HUDEP-2 (cell line): ENCODE measurements around the gene PBX3.
A peak's percentile ranks its signal among the peaks of the same experiment; 100 is the strongest.
"Not testable (repeated sequence)": the region's sequence is repeated elsewhere in the genome, so short reads cannot be mapped to it uniquely, and the experiment has no call there.

ENCODE experiments used
- DNase-seq, 76 experiments: peaks; one replicate each; lab custom pipeline; 2025; ENCODE audit not compliant: unreplicated experiment in 76 of 76; lab: John Stamatoyannopoulos, UW

PBX3 gene

DNA sequence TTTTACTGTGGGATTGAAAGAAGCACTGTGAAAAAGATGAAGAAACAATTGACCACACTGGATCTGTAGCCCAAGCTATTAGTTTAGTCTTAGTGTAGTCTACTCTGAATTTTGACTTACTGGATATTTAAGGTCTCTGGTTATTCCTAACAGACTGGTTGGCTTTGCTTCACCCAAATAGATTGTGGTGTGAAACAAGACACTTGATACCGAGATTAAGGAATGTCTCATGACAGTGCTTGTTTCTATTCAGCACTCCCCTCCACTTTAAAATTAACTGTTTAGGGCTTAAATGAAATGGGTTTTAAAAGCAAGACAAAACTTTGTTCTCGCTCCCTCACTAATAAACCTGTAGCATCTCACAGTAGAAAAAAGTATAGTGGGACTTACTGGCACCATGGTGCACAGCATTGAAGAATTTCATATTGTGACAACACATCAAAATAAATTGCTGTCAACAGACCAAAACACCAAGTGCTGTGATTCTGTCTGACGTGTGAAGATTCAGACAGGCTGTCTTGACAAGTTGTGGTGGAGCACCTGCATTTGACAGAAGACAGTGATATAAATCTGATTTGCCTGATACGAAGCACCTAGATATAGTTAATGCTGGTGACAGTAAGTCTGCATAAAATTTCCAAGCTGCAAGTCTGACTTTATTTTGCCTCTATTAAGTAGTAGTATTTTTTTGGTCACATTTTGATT lies 73.1 kb downstream of the PBX3 start:
- no peak for DNase-seq

DNA sequence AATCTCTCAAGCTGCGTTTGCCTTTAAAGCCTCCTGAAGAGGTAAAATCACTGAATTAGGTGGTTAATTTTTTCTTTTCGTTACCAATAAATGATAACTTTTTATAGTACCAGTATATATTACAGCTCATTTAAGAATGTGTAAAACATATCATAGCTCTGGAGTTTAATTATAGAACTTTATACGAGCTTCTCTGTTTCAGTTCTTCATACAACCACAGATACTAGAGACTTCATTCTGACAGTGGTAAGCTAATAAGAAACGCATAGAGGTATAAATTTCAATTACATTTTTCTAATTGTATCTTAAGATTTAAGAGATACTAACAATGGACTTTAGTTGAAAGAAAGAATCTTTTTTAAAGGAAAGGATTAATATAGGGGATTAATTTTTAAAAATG lies 73.9 kb downstream of the PBX3 start:
- DNase-seq: no peak

- DNase-seq: no peak
These were observed 75.0 kb downstream of the PBX3 start for GRCh38 chr9:125822160-125822559.

DNA sequence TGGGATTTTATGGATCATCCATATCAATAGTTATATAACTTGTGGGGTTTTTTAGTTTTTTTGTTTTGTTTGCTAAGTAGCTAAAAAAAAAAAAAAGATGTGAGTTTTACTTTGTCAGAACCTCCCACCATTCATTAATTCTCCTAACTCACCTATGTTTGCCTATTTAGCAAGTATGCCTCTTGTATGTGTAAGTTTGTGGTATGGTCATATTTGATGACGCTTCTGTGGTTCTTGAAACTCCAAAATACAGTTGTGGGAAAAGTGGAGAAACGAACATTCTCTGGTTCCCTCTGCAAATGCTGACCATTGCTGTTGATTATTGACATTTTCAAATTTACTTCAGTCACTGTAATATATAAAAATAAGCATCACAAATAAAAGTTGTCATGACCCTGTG lies 75.7 kb downstream of the PBX3 start:
- no peak for DNase-seq

DNA sequence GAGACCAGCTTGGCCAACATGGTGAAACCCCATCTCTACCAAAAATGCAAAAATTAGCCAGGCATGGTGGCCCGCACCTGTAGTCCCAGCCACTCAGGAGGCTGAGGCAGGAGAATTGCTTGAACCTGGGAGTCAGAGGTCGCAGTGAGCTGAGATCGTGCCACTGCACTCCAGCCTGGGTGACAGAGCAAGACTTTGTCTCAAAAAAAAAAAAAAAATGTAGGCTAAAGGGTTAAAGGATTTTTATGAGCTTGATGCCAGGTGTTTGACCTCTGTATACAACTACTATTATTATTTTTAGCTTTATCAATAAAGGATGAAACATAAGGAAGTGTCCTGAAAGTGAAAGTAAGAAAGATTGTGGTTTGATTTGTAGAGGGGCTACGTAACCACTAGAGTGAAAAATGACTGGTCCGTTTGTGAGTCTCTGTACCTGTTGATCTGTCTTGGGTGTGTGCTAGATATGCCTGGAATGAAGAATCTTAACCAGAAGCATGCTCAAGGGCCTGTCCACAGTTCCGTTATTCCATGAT lies 76.8 kb downstream of the PBX3 start:
- DNase-seq: not testable (repeated sequence)

GRCh38 chr9:125825762-125826161 lies 78.6 kb downstream of the PBX3 start:
- no peak for DNase-seq

DNA sequence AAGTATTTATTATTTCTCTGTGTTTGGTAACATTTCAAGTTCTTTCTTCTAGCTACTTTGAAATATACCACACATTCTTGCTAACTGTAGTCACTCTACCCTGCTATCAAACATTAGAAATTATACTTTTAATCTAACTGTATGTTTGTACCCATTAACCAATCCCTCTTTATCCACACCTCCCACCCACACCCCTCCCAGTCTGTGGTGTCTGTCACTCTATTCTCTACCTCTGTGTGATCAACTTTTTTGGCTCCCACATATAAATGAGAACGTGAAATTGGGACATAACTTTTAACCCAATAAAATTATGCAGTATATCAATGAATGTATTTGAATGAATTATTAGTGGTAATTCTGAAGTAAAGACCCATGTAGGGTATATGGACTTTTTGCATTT lies 79.7 kb downstream of the PBX3 start:
- DNase-seq: no peak

DNA sequence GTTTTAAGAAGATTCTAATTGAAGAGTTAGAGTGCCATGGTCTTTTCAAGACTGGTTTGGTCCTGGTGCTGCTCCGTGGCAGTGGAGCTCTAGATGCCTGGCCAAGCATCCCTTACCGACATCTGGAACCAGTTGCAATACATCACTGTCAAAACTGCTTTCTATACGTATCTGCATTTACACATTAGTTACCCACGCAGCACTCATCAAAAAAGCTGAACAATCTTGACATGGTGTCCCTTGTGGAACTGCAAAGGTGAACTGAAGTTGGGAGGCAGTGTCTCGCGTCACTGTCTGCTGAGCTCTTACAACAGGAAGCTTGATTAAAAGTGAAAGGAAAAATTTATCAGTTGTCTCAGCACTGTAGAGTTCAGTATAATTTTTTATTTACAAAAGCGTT lies 82.6 kb downstream of the PBX3 start:
- DNase-seq: peak in 23 of 76 experiments; percentile 3 to 47 (median 12)

- DNase-seq: no peak
These were observed 83.9 kb downstream of the PBX3 start for GRCh38 chr9:125831054-125831453.

GRCh38 chr9:125831616-125832015 lies 84.4 kb downstream of the PBX3 start:
- DNase-seq: no peak

GRCh38 chr9:125835655-125836054 lies 88.5 kb downstream of the PBX3 start:
- DNase-seq: no peak

DNA sequence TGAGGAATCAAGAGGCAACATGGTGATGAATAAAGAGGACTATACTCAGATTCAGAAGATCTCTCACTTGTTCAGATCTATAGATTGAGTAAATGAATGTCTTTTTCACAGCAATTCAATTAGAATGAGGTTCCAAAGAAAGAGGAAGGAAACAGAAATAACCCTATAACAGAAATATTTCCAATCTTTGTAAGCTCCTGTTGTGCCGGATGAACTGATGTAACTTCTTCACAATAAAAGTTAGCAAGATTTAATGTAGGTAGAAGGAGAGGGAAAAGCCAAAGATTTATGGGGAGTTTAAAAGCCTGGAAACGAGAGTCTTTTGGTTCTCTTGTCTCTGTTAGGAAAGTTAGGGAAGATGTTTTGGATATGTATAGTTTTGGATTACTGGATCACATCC lies 92.1 kb downstream of the PBX3 start:
- no peak for DNase-seq

DNA sequence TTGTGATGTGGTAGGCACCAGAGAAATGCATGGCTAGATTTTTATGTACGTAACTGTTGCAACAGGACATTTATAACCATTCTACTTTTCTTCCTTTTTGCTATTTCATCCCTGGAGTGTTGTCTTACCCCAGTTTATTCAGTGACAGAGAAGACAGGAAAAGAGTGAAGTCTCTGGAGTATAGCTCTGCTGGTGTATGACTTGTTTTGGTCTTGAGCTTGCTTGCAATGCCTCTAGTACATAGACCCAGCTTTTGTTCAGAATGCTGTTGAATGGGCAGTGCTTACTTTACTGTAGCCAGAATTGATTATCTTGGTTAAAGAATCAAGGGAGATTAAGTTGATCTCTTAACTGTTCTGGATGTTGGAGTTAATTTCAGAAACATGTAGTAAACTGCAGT lies 94.3 kb downstream of the PBX3 start:
- no peak for DNase-seq

DNA sequence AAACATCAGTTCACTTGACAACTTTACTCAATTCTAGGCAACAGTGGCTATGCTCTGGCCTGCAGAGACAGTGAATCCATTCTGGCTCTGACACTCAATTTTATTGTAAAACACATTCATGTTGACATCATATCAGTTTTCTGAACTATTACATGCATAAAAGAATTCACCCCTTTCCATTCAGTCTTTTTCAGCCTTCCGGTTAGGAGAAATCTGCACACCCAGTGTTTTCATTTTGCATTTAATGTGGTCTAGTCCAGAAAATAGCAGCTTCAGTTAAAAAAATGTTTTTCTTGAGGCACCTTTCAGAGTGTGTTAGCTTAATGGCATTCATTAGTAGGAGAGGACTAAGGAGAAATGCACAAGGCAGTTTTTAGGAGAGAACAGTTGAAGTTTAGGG lies 95.1 kb downstream of the PBX3 start:
- DNase-seq: no peak

DNA sequence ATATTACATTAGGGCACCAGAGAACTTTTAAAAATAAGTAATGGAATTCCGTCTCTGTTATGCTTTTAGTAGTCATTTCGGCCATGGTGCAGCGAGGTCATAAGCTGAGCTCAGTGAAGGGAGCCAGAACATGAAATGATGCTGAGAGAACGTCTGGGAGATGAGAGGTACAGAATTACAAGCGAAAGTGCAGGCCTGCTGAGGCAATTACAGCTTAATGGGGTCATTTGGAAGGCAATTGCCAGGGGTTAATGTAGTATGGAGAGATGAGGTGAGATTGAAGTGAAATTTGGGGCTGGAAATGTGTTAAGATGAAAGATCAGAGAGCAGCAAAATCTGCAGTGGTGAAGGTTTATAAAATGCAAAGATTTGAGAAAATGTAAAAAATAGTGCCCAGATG lies 96.5 kb downstream of the PBX3 start:
- no peak for DNase-seq

DNA sequence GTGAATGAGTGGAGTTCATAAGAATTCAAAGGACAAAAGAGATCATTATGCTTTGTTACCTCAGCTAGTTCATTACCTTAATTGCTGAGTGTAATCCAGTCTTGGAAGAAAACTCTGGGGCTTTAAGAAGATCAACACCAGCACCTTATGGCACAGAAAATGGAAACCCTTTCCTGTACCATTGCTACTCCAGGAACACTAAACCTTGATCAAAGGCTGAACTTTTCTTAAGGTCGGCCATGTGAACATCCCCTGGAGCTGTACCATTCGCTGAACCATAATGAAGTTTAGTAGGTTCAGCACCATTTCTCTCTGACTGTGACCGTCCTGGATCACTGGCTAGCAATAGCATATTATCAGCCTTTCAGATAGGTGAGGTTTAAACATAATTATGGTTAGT lies 97.4 kb downstream of the PBX3 start:
- DNase-seq: no peak

DNA sequence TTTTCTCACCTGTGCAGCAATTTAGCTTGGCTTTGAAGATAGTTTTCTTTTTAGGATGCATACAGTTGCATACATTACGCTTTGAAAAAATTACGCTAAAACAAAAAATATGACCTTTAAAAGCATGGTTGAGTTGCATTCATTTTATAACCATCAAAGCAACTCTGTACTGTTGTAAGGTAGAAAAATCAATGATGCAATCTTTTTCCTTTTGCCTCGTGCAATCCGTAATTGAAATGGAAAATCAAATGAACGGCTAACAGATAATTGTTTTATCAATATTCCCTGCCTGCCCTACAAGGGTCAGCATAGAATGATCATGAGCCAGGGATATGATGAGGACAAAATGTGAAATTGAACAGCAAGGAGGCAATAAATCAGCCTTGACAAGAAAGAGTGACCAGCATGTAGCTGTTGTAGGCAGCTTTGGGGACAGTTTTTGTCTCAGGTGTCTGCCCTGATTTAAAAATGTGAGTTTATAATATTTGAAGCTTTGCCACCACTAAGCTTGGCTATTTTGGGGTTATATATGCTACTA lies 98.2 kb downstream of the PBX3 start:
- no peak for DNase-seq

- no peak for DNase-seq
These were observed 100.6 kb downstream of the PBX3 start for GRCh38 chr9:125847735-125848134.

GRCh38 chr9:125850106-125850632 lies 103.0 kb downstream of the PBX3 start:
- no peak for DNase-seq

- DNase-seq: no peak
These were observed 103.6 kb downstream of the PBX3 start for GRCh38 chr9:125850763-125851162.

DNA sequence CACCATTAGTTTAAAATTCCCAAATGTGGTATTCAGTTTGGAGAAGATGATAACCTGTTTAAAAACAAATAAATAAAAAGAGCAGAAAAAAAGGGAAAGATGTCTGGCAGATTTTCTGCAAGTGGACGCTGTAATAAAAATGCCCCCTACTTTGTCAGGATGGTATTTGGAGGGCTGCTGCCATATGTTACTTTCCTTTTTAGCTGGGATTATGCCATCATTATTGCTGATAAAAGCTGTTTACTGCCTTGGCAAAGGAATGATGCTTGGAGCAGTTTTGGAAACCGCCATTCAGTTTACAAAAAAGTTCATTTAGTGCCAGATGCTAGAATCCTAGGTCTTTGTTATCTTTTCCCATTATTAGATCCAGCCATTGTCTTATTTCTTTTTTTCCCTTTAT lies 104.8 kb downstream of the PBX3 start:
- DNase-seq: no peak

DNA sequence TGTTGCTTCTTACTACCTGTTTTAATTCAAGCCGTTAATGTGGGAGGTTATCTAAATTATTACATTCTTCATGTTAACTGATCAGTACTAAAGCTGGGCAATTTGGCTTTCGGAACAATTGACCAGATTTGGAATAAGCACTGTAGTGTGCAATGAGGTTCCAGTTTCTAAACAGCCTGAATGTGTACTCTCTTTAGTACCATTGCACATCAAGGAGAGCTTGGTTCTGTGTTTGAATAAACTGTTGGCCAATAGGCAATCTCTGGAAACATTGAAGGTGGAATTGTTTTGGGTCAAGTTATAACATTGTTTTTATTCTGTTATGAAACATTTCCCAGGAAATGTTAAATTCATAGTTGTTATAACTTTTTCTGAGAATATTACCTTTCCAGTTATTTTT lies 105.2 kb downstream of the PBX3 start:
- DNase-seq: no peak
